Mesenchymal stem cell (in vitro differentiated cells and primary cell): Measurements from ENCODE around the gene SCN4B.
"Not testable (repeated sequence)": the region's sequence is repeated elsewhere in the genome, so short reads cannot be mapped to it uniquely, and the experiment has no call there.

Source experiments
- DNase-seq: peaks from one replicate; pipeline ENCODE4 v3.0.0-alpha.2; 2013
- H2AFZ ChIP-seq: one replicate; pipeline ENCODE4 v1.6.1; 2013; ENCODE audit warnings: low read depth, mild to moderate bottlenecking, control low read depth, inconsistent platforms, low read length, moderate library complexity
- H2AK5ac ChIP-seq: 2 replicates; pipeline ENCODE4 v1.6.1; 2013; ENCODE audit warnings: low read length, moderate library complexity, mild to moderate bottlenecking, inconsistent platforms; ENCODE audit not compliant: severe bottlenecking
- H2BK120ac ChIP-seq: one replicate; pipeline ENCODE4 v1.6.1; 2013; ENCODE audit warnings: low read depth, mild to moderate bottlenecking, inconsistent platforms, low read length, moderate library complexity
- H2BK12ac ChIP-seq, 2 experiments: one replicate each; pipeline ENCODE4 v1.6.1; 2013; ENCODE audit warnings: inconsistent platforms in 2 of 2, low read length in 2 of 2, mild to moderate bottlenecking in 2 of 2, moderate library complexity in 2 of 2, control low read depth in 1 of 2
- H2BK15ac ChIP-seq: one replicate; pipeline ENCODE4 v1.6.1; 2013; ENCODE audit warnings: mild to moderate bottlenecking, low read depth, inconsistent platforms; ENCODE audit not compliant: poor library complexity, severe bottlenecking
- H2BK5ac ChIP-seq: 2 replicates; pipeline ENCODE4 v1.6.1; 2013; ENCODE audit warnings: low read depth, mild to moderate bottlenecking, low read length, control low read depth, inconsistent platforms; ENCODE audit not compliant: poor library complexity, severe bottlenecking
- H3K14ac ChIP-seq, 2 experiments: one replicate each; pipeline ENCODE4 v1.6.1; 2013; ENCODE audit warnings: inconsistent platforms in 2 of 2, low read length in 2 of 2, control low read depth in 1 of 2, mild to moderate bottlenecking in 1 of 2, moderate library complexity in 1 of 2
- H3K18ac ChIP-seq, 2 experiments: one replicate each; pipeline ENCODE4 v1.6.1; 2013; ENCODE audit warnings: inconsistent platforms in 2 of 2, low read length in 2 of 2, control low read depth in 1 of 2, low read depth in 1 of 2, mild to moderate bottlenecking in 1 of 2
- H3K23ac ChIP-seq, 2 experiments: one replicate each; pipeline ENCODE4 v1.6.1; 2013; ENCODE audit warnings: inconsistent platforms in 2 of 2, low read length in 2 of 2, mild to moderate bottlenecking in 2 of 2, moderate library complexity in 2 of 2, control low read depth in 1 of 2
- H3K27ac ChIP-seq: 2 replicates; pipeline ENCODE4 v1.5.1; 2013; ENCODE audit warnings: mild to moderate bottlenecking, moderate library complexity, low read length, control low read depth, inconsistent platforms; ENCODE audit not compliant: poor library complexity, severe bottlenecking
- H3K27me3 ChIP-seq, 2 experiments: 2 replicates each; pipeline versions ENCODE4 v1.6.1 to v1.7.0; 2013; ENCODE audit warnings: low read length in 2 of 2, mild to moderate bottlenecking in 2 of 2, moderate library complexity in 2 of 2, control low read depth in 1 of 2, inconsistent platforms in 1 of 2; ENCODE audit not compliant: control insufficient read depth in 1 of 2, insufficient read depth in 1 of 2
- H3K36me3 ChIP-seq, 2 experiments: 2 replicates each; pipeline versions ENCODE4 v1.6.1 to v1.7.0; 2013; ENCODE audit warnings: low read length in 2 of 2, control low read depth in 1 of 2, inconsistent platforms in 1 of 2, low read depth in 1 of 2, mild to moderate bottlenecking in 1 of 2; ENCODE audit not compliant: insufficient read depth in 2 of 2, control insufficient read depth in 1 of 2
- H3K4ac ChIP-seq, 2 experiments: one replicate each; pipeline ENCODE4 v1.6.1; 2013; ENCODE audit warnings: inconsistent platforms in 2 of 2, low read length in 2 of 2, mild to moderate bottlenecking in 2 of 2, moderate library complexity in 2 of 2, control low read depth in 1 of 2, low read depth in 1 of 2
- H3K4me1 ChIP-seq: 2 replicates; pipeline ENCODE4 v1.6.1; 2013; ENCODE audit warnings: low read depth, low read length, control low read depth; ENCODE audit not compliant: control insufficient read depth, insufficient read depth
- H3K4me2 ChIP-seq: 2 replicates; pipeline ENCODE4 v1.6.1; 2013; ENCODE audit warnings: low read length, mild to moderate bottlenecking, inconsistent platforms; ENCODE audit not compliant: poor library complexity, severe bottlenecking
- H3K4me3 ChIP-seq, 2 experiments: 2 replicates each; pipeline versions ENCODE4 v1.5.1 to v1.7.0; 2013; ENCODE audit warnings: low read length in 2 of 2, mild to moderate bottlenecking in 2 of 2, control low read depth in 1 of 2, low read depth in 1 of 2; ENCODE audit not compliant: insufficient read depth in 1 of 2
- H3K79me1 ChIP-seq: replicated peaks from 2 replicates; pipeline ENCODE4 v1.6.1; 2013; ENCODE audit warnings: mild to moderate bottlenecking, control low read depth, low read length, inconsistent platforms; ENCODE audit not compliant: poor library complexity, severe bottlenecking
- H3K9ac ChIP-seq: 2 replicates; pipeline ENCODE4 v1.7.0; 2013; ENCODE audit warnings: mild to moderate bottlenecking, low read length, moderate library complexity
- H3K9me3 ChIP-seq: 2 replicates; pipeline ENCODE4 v1.7.0; 2013; ENCODE audit warnings: mild to moderate bottlenecking, low read length; ENCODE audit not compliant: control insufficient read depth
- H4K8ac ChIP-seq: one replicate; pipeline ENCODE4 v1.6.1; 2013; ENCODE audit warnings: inconsistent platforms, mild to moderate bottlenecking, low read length, moderate library complexity
- H4K91ac ChIP-seq: one replicate; pipeline ENCODE4 v1.6.1; 2013; ENCODE audit warnings: mild to moderate bottlenecking, low read length, inconsistent platforms
- WGBS: methylation state at CpG from one replicate; pipeline ENCODE4 v1.1.7; 2013; ENCODE audit warnings: mixed read lengths; 5-methylcytosine and 5-hydroxymethylcytosine counted together

The SCN4B gene

GRCh38 chr11:118193910-118194566, 41.4 kb upstream of the SCN4B start:
- Histone ChIP-seq H3K23ac (no peak overlapping the region), H4K91ac (no peak overlapping the region), H2BK120ac (no peak overlapping the region), H3K4ac (no peak overlapping the region), H3K4me3 (no peak overlapping the region), H3K4me2 (no peak overlapping the region), H3K36me3 (no peaks in the 10 kb centered on the region), H4K8ac (no peak overlapping the region), H3K4me1 (peaks cover 6% of the 10 kb centered on the region), H2AFZ (no peak overlapping the region), H3K27me3 (peaks cover 0 to 3% of the 10 kb centered on the region in 2 experiments), H3K14ac (no peak overlapping the region), H2AK5ac (peak overlapping the region; percentile 31), H3K9ac (peak overlapping the region; percentile 75), H2BK5ac (no peak overlapping the region), H3K79me1 (no peaks in the 10 kb centered on the region), H3K27ac (peak overlapping the region; percentile 58), H3K18ac (no peak overlapping the region), H2BK15ac (no peak overlapping the region), H2BK12ac (no peak overlapping the region), H3K9me3 (no peaks in the 10 kb centered on the region)
- 66% methylated on average over 4 of the region's 6 CpGs for WGBS
- no peak for DNase-seq

GRCh38 chr11:118192817-118193216, 40.2 kb upstream of the SCN4B start:
- not testable (repeated sequence) for H3K4me3 ChIP-seq

GRCh38 chr11:118190942-118191506, 38.4 kb upstream of the SCN4B start:
- not testable (repeated sequence) for H2BK12ac ChIP-seq, H3K79me1 ChIP-seq, H3K36me3 ChIP-seq, H3K4me1 ChIP-seq, H3K9ac ChIP-seq, H3K4me2 ChIP-seq, H3K27ac ChIP-seq, H2BK120ac ChIP-seq, H2BK5ac ChIP-seq, H2BK15ac ChIP-seq, H4K91ac ChIP-seq, H3K18ac ChIP-seq, DNase-seq, H3K9me3 ChIP-seq, H4K8ac ChIP-seq, H3K14ac ChIP-seq, H2AK5ac ChIP-seq, H3K4me3 ChIP-seq, H3K4ac ChIP-seq, H2AFZ ChIP-seq, H3K23ac ChIP-seq
- 70% methylated on average over 2 of the region's 2 CpGs for WGBS
- H3K27me3 ChIP-seq = peaks cover 9 to 15% of the 10 kb centered on the region in 2 experiments

More at GRCh38 chr11:118192817-118193216, 40.2 kb upstream of the SCN4B start:
- H4K91ac ChIP-seq, H2AK5ac ChIP-seq, H3K36me3 ChIP-seq, H3K4me2 ChIP-seq, H2BK120ac ChIP-seq, H3K79me1 ChIP-seq, H3K23ac ChIP-seq, H3K27ac ChIP-seq, H3K4ac ChIP-seq, H2AFZ ChIP-seq, H3K14ac ChIP-seq, H3K9me3 ChIP-seq, H3K9ac ChIP-seq, DNase-seq, H2BK5ac ChIP-seq, H3K27me3 ChIP-seq, H3K4me1 ChIP-seq, H2BK12ac ChIP-seq, H3K18ac ChIP-seq, H4K8ac ChIP-seq, H2BK15ac ChIP-seq: not testable (repeated sequence)
- WGBS = 97% methylated on average over 3 of the region's 5 CpGs

GRCh38 chr11:118186346-118187107, 33.9 kb upstream of the SCN4B start:
- no peak overlapping the region for H3K4ac ChIP-seq
- no peak overlapping the region for H2BK120ac ChIP-seq
- H3K27me3 ChIP-seq = peaks cover 27 to 39% of the 10 kb centered on the region in 2 experiments
- H4K8ac ChIP-seq = no peak overlapping the region
- no peak overlapping the region for H3K4me3 ChIP-seq
- H3K36me3 ChIP-seq = no peaks in the 10 kb centered on the region
- H3K4me2 ChIP-seq = no peak overlapping the region
- H2BK5ac ChIP-seq = no peak overlapping the region
- no peak for DNase-seq
- no peak overlapping the region for H3K23ac ChIP-seq
- WGBS = 69% methylated on average over 5 of the region's 6 CpGs
- no peak overlapping the region for H3K18ac ChIP-seq
- H3K27ac ChIP-seq = no peak overlapping the region
- H3K9ac ChIP-seq = no peak overlapping the region
- no peaks in the 10 kb centered on the region for H3K4me1 ChIP-seq
- H3K9me3 ChIP-seq = peaks cover 4% of the 10 kb centered on the region
- no peak overlapping the region for H2AFZ ChIP-seq
- no peak overlapping the region for H2BK15ac ChIP-seq
- no peak overlapping the region for H2BK12ac ChIP-seq
- no peaks in the 10 kb centered on the region for H3K79me1 ChIP-seq
- no peak overlapping the region for H2AK5ac ChIP-seq
- H4K91ac ChIP-seq = no peak overlapping the region
- H3K14ac ChIP-seq = no peak overlapping the region
